Measurements from ENCODE around the gene KIAA0319L.
"Not testable (repeated sequence)": the region's sequence is repeated elsewhere in the genome, so short reads cannot be mapped to it uniquely, and the experiment has no call there.

Gene KIAA0319L

DNA sequence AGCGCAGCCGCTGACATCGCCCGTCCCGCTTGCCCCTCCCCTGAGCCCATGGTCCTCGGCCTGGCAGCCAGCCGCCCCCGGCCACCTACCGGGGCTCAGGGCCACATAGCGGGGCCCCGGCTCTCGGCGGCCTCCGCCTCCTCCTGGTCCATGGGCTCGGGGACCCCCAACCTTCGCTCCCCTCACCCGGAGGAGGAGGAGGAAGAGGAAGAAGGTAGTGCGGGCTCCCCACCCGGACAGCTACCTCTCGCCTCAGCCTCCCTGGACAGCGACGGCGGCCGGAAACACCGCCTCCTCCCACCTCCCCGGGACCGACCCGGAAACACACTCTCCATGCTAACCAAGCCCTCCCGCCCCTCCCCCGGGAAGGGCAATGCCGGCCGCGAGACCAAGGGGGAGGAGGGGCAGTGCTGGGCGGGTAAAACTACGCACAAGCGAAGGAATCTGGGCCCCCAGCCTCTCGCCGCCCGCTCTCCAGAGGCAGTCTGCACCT is at the start of gene KIAA0319L:
TSS of gene KIAA0319L (minus strand) at position 286 of the 493 bp plus-strand sequence. CDS start 2,912 bp downstream, outside the sequence.
- DNase-seq = peak; percentile 95

DNA sequence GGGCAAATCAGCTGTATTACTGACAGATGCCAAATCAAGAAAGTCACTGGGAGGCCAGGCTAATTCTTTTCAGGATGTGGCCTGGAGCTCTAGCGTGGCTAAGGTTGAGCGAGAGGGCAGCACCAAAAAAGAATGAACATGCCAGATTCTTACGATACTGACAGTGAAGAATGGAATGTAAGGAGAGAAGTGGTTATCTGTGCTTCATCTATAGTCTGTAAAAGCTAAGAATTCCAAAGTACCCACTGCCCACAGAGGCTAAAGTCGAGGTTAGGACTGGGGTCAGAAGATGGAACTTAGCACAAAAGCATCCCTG is 48.6 kb upstream of the KIAA0319L start:
- DNase-seq = no peak

DNA sequence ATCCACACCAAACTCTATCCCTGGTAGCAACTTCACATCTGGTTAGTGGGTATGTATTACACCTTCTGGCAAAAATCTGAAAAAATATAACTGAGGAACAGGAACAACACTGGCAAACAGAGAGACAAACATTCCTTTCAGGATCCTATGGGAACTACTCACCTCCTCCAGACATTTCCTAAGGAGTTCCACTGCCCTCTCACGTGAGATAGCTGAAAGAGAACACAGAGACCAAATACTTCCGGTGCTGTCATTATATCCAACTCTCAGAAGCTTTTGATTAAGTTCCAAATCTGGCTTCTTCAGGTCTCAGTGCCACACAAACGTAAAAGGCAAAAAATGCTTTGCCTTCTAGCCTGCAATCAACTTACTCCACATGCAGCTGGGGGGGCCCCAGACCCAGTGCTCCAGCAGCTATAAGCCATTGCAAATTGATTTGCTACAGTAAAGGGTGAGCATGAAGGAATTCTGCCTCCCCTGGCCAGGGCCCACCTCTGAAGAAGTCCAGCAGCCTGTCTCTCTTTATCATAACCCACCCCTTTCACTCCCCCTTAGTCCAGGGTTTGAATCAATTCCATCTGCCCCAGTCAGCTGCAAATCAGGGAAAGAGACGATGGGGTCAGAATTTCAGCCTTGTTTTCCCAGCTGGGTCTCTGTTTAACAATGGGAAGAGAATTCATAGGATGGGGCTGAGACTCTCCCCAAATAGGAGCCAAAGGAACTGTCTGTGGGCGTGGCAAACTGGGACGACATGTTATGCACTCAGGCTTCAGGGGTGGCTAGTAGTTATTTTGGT is 48.1 kb upstream of the KIAA0319L start:
- no peak for DNase-seq

DNA sequence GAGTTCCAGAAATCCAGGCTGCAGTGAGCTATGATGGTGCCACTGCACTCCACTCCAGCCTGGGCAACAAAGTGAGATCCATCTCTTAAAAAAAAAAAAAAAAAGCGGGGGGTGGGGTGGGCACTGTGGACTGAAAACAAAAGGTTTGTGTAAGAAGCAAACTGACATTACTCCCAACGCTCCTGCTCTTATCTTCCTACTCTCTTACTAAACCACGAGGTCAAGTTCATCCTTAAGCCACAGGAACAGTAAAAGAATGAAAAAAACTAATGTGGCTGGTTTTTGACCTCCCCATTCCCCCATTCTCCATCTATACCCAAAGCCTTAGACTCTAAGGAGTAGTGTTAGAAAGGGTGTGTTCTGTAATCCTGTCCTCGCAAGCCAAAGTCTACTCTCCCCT is 46.7 kb upstream of the KIAA0319L start:
- DNase-seq = no peak

DNA sequence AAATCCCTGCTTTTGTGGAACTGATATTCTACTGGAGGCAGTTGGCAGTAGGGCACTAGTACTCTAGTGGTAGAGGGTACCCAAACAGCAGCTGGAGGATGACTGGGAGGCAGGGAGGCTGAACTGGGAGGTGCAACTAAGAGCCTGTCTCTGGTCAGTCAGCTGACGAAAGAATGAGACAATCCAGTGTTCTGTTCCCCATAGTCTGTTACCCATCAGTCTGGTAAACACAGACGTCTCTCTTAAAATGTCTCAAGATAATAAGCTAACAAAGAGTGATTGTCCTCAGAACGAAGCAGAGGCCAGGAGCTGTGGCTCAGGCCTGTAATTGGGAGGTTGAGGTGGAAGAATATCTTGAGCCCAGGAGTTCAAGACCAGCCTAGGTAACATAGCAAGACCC is 46.3 kb upstream of the KIAA0319L start:
- DNase-seq = no peak

DNA sequence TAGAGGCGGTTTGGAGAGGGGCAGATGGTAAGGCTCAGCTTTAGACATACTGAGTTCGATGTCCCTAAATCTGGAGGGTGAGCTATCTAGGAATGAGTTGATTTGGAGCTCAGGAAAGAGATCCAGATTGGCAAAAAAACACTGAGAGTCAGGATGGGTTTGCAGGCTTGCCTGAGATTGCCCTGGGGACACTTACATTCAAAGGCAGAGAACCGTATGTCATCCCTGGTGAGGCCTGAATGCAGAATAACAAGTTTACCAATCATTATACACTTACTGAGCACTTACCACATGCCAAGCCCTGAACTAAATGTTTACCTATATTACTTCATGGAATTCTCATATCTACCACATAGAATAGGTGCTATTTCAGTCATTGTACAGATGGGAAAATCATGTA is 43.4 kb upstream of the KIAA0319L start:
- no peak for DNase-seq

DNA sequence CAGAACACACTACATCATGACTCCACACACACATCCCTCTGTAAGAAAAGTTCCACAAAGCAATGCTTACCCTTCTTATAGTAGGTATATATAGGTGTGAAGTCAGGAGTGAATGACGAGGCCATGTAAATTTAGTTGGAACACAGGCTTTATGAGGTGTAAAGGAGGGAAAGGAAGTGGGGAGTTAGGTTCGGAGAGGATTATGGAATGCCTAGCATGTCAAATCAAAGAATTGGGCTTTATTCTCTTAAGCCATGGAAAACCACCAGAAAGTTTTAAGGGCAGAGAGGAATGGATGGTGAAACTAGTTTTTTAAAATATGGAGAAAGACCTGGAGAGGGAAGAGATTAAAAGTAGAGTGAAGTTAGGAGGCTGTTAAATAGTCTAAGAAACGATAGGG is 42.2 kb upstream of the KIAA0319L start:
- no peak for DNase-seq

DNA sequence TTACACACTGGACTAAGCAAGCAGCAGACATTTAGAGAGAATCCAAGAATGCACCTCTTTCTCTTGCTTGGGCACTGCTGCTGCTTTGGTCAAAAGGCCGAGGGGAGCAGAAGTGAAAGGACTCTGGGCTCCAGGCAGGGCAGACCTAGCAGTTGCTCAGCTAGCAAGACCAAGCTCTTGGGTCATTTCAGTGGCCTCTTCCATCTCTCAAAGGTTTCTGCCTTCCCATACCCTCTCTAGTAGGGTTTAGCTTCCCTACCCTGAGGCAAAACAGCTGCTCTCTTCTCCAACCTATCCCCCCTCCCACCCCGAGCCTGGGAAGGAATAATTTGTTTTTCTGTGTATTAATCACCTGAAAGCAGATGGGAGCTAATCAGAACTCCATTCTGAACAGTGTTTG is 41.7 kb upstream of the KIAA0319L start:
- no peak for DNase-seq

DNA sequence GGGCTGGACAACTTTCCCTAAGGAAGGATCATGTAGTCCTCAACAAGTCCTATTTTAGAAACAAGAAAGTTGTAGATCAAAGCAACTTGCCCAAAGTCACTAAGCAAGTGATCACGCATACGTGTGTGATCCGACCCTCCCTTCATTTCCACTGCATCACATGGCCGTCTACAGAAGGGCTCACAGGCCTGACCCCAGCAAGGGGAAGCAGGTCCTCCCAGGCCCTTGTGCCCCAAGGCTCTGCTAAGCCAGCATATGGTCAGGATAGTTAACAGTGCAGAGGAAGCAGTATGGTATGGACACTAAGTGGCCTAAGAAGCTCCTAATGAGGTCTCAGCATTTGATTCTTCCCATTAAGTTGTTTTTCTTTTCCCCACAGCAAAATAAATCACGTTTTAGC is 40.7 kb upstream of the KIAA0319L start:
- no peak for DNase-seq

DNA sequence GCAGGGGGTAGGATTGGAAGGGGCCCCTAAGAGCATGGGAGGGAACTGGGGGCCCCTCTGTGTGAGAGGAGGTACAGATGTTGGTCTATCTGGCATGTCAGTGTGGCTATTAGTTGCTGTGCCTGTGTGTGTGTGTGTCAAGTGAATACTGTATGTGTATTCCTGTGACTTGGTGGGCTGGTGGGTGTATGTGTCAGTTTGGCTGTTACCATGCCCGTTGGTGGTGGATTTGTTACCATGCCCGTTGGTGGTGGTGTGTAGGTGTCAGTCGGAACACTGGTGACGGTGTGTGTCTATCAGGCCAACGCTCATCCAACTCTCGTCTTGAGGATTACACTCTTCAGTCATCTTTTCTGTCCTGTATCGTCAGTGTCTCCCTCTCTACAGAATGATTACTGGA is 38.5 kb upstream of the KIAA0319L start:
- no peak for DNase-seq

DNA sequence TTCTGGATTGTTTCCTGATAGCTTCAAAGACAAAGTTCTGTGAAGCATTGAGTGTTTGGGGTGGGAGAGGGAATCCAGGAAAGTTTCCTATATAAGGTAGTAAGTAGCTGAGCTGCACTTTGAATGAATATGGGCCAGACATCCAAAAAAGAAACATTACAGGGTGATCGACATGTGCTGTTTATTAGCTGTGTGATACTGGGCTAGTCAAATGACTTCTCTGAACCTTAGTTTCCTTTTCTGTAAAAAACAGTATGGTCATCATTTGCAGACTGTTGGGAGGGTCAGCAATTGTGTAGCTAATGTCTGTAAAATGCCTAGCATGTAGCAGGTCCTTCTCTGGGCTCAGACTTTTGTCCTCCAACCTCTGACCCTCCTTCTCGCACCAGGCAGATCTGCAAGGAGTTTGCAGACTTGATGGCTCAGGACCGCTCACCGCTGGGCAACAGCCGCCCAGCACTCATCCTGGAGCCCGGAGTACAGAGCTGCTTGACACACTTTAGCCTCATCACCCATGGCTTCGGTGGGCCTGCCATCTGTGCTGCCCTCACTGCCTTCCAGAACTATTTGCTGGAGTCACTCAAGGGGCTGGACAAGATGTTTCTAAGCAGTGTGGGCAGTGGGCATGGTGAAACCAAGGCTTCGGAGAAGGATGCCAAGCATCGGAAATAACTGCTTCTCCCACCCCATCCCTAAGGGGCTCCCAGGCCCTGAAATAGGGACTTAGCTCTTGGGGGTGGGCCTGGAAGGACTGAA is 37.0 kb upstream of the KIAA0319L start:
- no peak for DNase-seq

DNA sequence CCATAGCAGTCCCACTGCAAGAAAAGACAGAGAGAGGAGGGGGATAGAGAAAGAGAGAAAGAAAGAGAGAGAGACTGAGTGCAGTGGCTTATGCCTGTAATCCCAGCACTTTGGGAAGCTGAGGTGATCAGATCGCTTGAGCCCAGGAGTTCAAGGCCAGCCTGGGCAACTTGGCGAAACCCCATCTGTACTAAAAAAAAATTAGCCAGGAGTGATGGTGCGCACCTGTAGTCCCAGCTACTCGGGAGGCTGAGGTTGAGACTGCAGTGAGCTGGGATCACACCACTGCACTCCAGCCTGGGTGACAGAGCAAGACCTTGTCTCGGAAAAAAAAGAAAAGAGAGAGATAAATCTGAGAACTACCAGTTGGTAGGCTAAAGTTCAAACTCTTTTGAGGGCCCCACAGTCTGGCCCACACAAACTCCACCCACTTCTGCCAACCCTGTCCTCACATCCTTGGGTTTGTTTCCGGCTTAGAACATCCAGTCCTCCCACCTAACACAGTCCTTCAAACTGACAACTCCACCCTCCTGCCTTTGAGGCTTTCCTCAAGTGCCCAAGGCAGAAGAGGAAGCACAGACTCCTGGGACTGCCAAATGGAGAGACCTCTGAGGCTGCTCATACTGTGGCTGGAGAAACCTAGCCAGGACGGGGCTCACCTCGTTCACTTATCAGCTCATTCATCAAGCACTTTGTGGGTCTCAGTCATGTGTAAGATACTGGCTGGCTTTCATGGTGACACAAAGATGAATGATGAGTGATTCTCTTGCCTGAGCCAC is 36.0 kb upstream of the KIAA0319L start:
- DNase-seq = no peak

DNA sequence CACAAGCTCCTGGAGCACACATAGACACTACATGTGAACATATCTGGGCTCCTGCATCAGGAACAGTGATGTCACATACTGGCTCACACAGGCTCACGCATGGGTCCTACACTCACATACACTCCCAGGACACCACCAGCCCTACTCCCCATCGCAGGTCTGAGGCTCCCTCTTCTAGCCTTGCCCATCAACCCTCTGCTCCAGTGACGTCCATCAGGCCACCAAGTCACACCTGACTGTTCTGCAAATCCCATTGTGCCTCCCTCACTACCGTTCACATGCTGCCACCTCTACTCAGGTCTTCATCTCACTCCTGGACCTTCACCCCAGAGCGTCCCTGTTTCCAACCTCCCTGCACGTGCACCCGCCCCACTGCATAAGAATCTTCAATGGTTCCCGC is 34.0 kb upstream of the KIAA0319L start:
- DNase-seq = no peak

DNA sequence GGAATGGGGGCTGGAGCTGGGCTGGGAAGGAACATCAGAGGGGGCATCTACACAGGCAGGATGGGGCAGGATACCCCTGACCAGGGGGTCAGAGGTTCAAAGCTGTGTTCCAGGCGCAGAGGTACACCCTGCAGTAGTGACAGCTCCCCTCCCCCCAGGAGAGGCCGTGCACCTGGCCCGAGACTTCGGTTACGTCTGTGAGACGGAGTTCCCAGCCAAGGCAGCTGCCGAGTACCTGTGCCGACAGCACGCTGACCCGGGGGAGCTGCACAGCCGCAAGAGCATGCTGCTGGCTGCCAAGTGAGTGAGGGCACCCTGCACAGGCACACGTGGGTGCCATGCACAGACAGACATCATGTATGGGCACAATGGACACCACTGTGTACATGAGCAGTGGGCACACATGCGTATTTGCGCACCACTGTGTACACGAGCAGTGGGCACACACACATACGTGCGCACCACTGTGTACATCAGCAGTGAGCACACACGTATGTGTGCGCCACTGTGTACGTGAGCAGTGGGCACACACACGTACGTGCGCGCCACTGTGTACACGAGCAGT is 33.4 kb upstream of the KIAA0319L start:
- no peak for DNase-seq

DNA sequence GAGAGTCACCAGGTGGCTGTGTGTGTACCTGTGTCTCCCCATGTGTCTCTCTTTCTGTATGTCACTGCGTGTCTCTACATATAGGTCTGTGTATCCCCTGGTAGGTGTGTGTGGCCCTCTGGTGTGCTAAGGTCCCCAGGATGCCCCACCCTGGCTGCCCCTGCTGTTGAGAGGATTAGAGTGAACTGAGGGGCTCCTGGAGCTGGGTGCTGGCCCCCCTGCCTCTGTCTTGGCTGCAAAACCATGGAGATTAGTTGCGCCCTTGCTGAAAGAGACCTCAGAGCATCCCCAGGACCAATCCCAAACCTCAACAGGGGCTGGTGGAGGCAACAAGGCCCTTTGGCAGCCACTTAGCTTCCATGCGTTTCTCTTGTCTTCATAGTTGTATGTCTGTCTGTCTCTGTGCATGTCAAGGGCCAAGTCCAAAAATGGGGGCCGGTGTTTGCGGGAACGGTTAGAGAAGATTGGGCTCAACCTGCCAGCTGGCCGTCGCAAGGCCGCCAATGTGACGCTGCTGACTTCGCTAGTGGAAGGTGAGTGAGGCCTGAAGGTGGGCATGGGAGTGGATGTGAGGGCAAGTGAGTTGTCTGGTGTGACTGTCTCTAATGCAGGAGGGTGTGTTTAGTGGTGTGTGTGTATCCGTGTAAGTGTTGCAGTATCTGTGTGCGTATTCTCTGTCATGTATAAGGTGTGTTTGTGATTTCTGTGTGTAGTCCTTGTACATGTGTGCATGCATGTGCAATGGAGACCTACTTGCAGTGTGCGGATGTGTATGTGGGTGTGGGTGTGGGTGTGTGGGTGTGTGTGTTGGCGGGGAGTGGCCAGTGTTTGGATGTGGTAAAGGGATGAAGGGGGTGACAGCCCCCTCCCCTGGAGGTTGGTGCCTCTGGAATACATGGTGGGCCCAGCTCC is 32.6 kb upstream of the KIAA0319L start:
- DNase-seq = no peak

DNA sequence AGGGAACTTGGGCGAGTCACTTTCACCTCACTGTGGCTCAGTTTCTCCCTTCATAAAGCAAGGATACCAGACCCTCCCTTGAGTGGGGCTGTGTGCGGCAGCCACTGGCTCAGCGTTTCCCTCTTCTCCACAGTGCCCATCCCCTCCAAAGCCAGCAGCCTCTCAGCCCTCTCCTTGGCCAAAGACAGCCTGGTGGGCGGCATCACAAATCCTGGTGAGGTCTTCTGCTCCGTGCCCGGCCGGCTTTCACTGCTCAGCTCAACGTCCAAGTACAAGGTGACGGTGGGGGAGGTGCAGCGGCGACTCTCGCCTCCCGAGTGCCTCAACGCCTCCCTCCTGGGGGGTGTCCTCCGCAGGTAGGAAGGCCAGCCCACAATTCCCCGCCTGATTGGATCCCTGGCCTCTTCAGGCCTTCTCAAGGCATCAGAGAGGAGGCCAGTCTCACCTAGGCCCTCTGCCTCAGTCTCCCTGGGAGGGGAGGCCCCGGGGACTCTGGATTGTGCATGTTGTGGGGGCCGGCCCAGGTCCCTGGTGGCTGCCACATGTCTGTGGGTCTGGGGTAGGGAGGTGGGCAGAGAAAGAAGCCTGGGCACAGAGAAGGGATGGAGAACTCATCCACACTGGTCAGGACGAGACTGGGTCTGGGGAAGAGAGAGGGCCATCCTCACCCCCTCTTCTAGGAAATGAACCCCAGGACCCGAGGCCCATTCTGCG is 31.2 kb upstream of the KIAA0319L start:
- no peak for DNase-seq

DNA sequence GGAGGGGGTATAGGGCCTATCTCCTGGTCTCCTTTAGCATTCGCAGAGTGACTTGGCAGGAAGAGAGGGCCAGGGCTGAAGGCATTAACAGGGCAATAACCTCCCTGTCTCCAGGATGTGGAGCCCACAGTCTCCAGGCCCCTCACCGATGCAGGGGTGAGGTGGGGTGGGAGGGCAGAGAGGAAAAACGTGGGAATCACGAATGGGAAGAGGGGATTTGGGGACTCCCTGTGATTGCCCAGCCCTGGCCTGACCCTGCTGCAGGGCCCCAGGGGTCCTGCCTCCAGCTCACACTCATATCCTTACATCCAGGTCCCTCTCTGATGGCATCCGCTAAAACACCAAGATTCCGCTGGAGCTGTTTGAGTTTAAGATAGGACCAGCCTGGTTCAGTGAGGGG is 30.5 kb upstream of the KIAA0319L start:
- DNase-seq = no peak

DNA sequence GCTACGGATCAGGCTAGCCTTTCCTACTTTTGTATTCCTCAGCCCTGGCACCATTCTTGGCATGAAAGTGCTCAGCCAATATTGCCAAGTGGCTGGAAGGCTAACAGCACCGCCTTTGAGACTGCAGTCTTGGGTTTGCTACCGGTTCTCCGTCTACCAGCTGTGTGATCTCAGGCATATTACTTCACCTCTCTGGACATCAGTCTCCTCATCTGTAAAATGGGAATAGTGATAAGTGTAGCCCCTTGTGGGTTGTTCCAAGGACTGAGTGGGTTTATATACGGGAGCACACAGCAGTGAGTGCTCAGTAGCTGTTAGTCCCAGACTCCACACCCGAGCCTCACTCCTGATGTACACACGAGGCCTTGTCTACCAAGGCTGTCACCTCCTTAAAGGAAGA is 29.6 kb upstream of the KIAA0319L start:
- DNase-seq = no peak

DNA sequence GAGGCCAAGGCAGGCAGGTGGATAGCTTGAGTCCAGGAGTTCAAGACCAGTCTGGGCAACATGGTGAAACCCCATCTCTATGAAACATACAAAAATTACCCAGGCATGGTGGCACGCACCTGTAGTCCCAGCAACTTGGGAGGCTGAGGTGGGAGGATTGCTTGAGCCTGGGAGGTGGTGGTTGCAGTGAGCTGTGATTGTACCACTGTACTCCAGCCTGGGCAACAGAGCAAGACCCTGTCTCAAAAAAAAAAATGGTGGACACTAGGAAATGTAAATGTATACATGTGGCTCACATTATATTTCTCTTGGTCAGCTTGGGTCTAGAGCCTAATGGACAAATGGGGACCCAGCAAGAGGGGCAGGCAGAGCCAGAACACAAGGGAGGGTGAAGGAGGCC is 28.6 kb upstream of the KIAA0319L start:
- not testable (repeated sequence) for DNase-seq

DNA sequence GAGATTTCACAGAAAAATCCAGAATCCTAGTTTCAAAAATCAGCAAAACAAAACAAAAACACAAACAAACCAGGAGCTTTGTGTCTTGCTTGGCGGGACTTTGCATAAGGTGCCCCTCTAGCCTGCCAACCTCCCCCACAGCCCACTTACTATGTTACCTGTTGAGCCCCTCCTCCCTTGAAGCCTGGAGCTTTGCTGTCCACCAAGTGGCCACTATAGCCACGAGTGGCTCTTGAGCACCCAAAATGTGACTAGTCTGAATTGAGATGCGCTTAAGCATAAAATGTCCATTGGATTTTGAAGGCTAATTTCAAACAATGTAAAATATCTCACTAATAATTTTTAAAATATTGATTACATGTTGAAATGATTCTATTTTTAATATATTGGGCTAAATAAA is 28.1 kb upstream of the KIAA0319L start:
- no peak for DNase-seq

DNA sequence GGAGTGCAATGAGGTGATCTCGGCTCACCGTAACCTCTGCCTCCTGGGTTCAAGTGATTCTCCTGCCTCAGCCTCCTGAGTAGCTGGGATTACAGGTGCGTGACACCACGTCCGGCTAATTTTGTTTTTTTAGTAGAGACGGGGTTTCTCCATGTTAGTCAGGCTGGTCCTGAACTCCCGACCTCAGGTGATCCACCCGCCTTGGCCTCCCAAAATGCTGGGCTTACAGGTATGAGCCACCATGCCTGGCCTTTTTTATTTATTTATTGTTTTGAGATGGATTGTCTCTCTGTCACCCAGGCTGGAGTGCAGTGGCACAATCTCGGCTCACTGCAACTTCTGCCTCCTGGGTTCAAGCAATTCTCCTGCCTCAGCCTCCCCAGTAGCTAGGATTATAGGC is 24.4 kb upstream of the KIAA0319L start:
- DNase-seq = not testable (repeated sequence)

Data from NCI-H2227 treated with DMSO at 0.1 percent for 48 hours (cell line).